ENCODE results near the gene TGM6. TPM values are rescaled to one million over a fixed set of nuclear protein-coding genes. Genes with fewer than 3 reads are reported as not detected.

Gene TGM6
- total and polyA plus RNA-seq, 2 donors: not detected

DNA sequence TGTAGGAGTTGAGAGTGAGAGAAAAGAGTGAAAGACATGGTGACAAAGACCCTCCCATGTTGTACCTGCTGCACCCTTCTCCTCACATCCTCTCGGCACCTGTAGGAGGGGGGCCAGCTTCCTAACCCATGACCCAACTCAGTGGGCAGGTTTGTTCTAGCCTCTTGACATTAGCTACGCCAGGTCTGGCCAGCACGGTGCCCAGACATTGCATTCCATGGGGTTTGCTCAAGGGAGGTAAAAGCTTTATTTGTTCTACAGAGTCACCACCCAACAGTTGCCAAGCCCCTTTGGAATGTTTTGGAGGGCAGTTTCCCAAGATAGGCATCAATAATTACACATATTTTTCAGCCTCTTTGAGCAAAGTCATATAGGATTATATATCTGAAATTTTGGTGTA is 22.7 kb upstream of the TGM6 start:
- H3K27ac ChIP-seq (ENCODE audit: low read depth in 1 of 2, low read length in 1 of 2): no peak overlapping the region
- no peak for DNase-seq (ENCODE audit: low read depth in 6 of 9, low spot score in 9 of 9)
- no peak overlapping the region for H3K4me3 ChIP-seq (ENCODE audit: low read length in 2 of 2)
- H3K27me3 ChIP-seq (ENCODE audit: control insufficient read depth in 2 of 2, insufficient read depth in 1 of 2, low read length in 1 of 2): peaks cover 0 to 2% of the 10 kb centered on the region in 2 donors
- H3K36me3 ChIP-seq (ENCODE audit: control insufficient read depth in 2 of 2, insufficient read depth in 2 of 2, low read length in 1 of 2): no peaks in the 10 kb centered on the region
- no peaks in the 10 kb centered on the region for H3K9me3 ChIP-seq (ENCODE audit: control insufficient read depth in 2 of 2, insufficient read depth in 1 of 2, low read length in 1 of 2)
- H3K4me1 ChIP-seq (ENCODE audit: control insufficient read depth in 2 of 2, insufficient read depth in 2 of 2, low read length in 2 of 2): no peaks in the 10 kb centered on the region
- WGBS: 96% methylated on average over 3 of the region's 3 CpGs

DNA sequence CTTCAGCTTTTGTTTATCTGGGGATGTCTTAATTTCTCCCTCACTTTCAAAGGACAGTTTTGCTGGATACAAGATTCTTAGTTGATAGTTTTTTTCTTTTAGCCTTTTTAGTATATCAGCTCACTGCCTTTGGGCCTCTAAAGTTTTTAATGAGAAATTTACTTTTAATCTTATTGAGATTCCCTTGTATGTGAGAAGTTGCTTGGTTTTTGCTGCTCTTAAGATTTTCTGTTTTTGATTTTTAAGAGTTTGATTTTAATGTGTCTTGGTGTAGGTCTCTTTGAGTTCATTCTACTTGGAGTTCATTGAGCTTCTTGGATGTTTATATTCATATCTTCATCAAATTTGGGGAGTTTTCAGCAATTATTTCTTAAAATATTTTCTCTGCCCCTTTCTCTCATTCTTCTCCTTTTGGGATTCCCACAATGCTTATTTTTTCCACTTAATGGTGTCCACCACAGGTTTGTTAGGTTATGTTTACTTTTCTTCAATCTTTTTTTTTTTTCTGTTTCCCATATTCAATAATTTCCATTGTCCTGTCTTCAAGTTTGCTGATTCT is 19.6 kb upstream of the TGM6 start:
- Histone ChIP-seq H3K27ac (ENCODE audit: low read depth in 1 of 2, low read length in 1 of 2) (no peak overlapping the region), H3K27me3 (ENCODE audit: control insufficient read depth in 2 of 2, insufficient read depth in 1 of 2, low read length in 1 of 2) (peaks cover 0 to 2% of the 10 kb centered on the region in 2 donors), H3K4me3 (ENCODE audit: low read length in 2 of 2) (no peak overlapping the region), H3K4me1 (ENCODE audit: control insufficient read depth in 2 of 2, insufficient read depth in 2 of 2, low read length in 2 of 2) (no peaks in the 10 kb centered on the region), H3K9me3 (ENCODE audit: control insufficient read depth in 2 of 2, insufficient read depth in 1 of 2, low read length in 1 of 2) (no peaks in the 10 kb centered on the region), H3K36me3 (ENCODE audit: control insufficient read depth in 2 of 2, insufficient read depth in 2 of 2, low read length in 1 of 2) (no peaks in the 10 kb centered on the region)
- DNase-seq (ENCODE audit: low read depth in 6 of 9, low spot score in 9 of 9): no peak

DNA sequence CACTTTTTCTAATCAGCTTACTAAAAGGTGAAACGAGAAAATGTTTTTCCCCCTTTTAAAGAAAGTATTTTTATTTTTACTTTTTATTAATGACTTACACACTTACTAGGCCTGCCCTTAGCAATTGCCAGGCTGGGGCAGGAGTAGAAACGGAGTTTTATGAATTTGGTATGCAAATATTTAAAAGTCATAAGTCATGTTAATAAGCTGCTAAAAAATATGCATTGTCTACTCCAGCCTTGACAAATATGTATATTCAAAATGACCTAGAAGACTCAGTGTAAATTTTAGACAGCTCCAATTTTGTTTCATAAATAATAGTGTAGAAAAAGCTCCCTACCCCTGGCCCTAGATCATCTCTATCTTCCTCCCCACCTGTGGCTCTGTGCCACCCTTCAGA is 17.5 kb upstream of the TGM6 start:
- H3K36me3 ChIP-seq (ENCODE audit: control insufficient read depth in 2 of 2, insufficient read depth in 2 of 2, low read length in 1 of 2): no peaks in the 10 kb centered on the region
- H3K27me3 ChIP-seq (ENCODE audit: control insufficient read depth in 2 of 2, insufficient read depth in 1 of 2, low read length in 1 of 2): peaks cover 0 to 2% of the 10 kb centered on the region in 2 donors
- H3K4me3 ChIP-seq (ENCODE audit: low read length in 2 of 2): no peak overlapping the region
- H3K27ac ChIP-seq (ENCODE audit: low read depth in 1 of 2, low read length in 1 of 2): no peak overlapping the region
- WGBS: 91% methylated on average over 2 of the region's 2 CpGs
- H3K9me3 ChIP-seq (ENCODE audit: control insufficient read depth in 2 of 2, insufficient read depth in 1 of 2, low read length in 1 of 2): no peaks in the 10 kb centered on the region
- H3K4me1 ChIP-seq (ENCODE audit: control insufficient read depth in 2 of 2, insufficient read depth in 2 of 2, low read length in 2 of 2): no peaks in the 10 kb centered on the region
- no peak for DNase-seq (ENCODE audit: low read depth in 6 of 9, low spot score in 9 of 9)

DNA sequence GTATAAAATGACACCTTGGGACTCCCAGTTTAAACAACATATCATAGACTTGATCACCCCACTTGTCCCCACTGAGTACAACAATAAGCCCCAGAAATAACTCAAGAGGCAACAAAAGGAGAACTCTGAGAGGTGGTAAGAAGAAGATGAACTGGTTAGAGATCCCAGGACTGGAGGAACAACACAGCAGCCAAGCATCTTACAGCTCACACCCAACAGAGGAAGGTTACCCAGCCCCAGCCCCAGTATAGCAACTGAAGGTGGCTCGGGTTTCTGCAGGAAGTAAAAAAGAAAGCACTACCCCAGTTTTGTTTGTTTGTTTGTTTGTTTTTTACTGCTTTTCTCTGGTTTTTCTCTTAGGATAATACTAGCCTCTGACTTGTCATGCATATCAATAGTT is 17.1 kb upstream of the TGM6 start:
- H3K4me3 ChIP-seq (ENCODE audit: low read length in 2 of 2): no peak overlapping the region
- peaks cover 0 to 2% of the 10 kb centered on the region in 2 donors for H3K27me3 ChIP-seq (ENCODE audit: control insufficient read depth in 2 of 2, insufficient read depth in 1 of 2, low read length in 1 of 2)
- no peak overlapping the region for H3K27ac ChIP-seq (ENCODE audit: low read depth in 1 of 2, low read length in 1 of 2)
- H3K36me3 ChIP-seq (ENCODE audit: control insufficient read depth in 2 of 2, insufficient read depth in 2 of 2, low read length in 1 of 2): no peaks in the 10 kb centered on the region
- no peak for DNase-seq (ENCODE audit: low read depth in 6 of 9, low spot score in 9 of 9)
- H3K9me3 ChIP-seq (ENCODE audit: control insufficient read depth in 2 of 2, insufficient read depth in 1 of 2, low read length in 1 of 2): no peaks in the 10 kb centered on the region
- no peaks in the 10 kb centered on the region for H3K4me1 ChIP-seq (ENCODE audit: control insufficient read depth in 2 of 2, insufficient read depth in 2 of 2, low read length in 2 of 2)
- WGBS: 18% methylated on average over 1 of the region's 1 CpG

DNA sequence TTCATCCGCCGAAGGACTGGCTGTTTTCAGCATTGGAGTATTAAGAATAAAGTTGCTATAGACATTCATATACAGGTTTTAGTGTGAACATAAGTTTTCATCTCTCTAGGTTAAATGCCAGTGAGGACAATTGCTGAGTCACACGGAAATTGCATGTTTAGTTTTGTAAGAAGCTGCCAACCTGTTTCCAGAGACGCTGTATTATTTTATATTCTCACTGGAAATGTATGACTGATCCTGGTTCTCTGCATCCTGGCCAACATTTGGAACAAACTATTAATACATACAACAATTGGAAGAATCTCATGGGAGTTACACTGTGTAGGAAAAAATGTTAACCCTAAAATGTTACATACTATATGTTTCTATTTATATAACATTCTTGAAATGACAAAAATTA is 16.7 kb upstream of the TGM6 start:
- H3K4me3 ChIP-seq (ENCODE audit: low read length in 2 of 2): no peak overlapping the region
- H3K27ac ChIP-seq (ENCODE audit: low read depth in 1 of 2, low read length in 1 of 2): no peak overlapping the region
- no peaks in the 10 kb centered on the region for H3K9me3 ChIP-seq (ENCODE audit: control insufficient read depth in 2 of 2, insufficient read depth in 1 of 2, low read length in 1 of 2)
- 85% methylated on average over 4 of the region's 4 CpGs for WGBS
- no peak for DNase-seq (ENCODE audit: low read depth in 6 of 9, low spot score in 9 of 9)
- H3K27me3 ChIP-seq (ENCODE audit: control insufficient read depth in 2 of 2, insufficient read depth in 1 of 2, low read length in 1 of 2): peaks cover 0 to 2% of the 10 kb centered on the region in 2 donors
- no peaks in the 10 kb centered on the region for H3K4me1 ChIP-seq (ENCODE audit: control insufficient read depth in 2 of 2, insufficient read depth in 2 of 2, low read length in 2 of 2)
- no peaks in the 10 kb centered on the region for H3K36me3 ChIP-seq (ENCODE audit: control insufficient read depth in 2 of 2, insufficient read depth in 2 of 2, low read length in 1 of 2)

DNA sequence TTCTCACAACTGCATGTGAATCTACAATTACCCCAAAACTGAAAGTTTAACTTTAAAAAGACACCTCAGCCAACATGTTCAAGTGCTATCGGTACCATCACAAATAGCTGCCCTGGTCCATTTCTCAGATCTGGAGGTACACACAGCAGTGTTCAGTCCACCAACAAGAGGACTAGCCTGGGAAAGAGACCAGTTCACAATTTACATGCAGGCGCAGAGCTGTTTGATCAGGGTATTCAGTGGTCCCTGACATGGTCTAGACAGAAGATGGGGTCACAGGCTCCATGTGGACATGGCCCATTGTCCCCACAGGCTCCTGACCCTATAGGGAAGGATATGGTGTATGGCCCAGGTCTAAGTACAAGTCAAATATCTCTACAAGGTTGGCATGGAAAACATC is 15.6 kb upstream of the TGM6 start:
- Histone ChIP-seq H3K27ac (ENCODE audit: low read depth in 1 of 2, low read length in 1 of 2) (no peak overlapping the region), H3K27me3 (ENCODE audit: control insufficient read depth in 2 of 2, insufficient read depth in 1 of 2, low read length in 1 of 2) (peaks cover 2% of the 10 kb centered on the region in 2 donors), H3K4me1 (ENCODE audit: control insufficient read depth in 2 of 2, insufficient read depth in 2 of 2, low read length in 2 of 2) (no peaks in the 10 kb centered on the region), H3K9me3 (ENCODE audit: control insufficient read depth in 2 of 2, insufficient read depth in 1 of 2, low read length in 1 of 2) (peaks cover 0 to 2% of the 10 kb centered on the region in 2 donors), H3K4me3 (ENCODE audit: low read length in 2 of 2) (no peak overlapping the region), H3K36me3 (ENCODE audit: control insufficient read depth in 2 of 2, insufficient read depth in 2 of 2, low read length in 1 of 2) (no peaks in the 10 kb centered on the region)
- 94% methylated on average over 2 of the region's 2 CpGs for WGBS
- no peak for DNase-seq (ENCODE audit: low read depth in 6 of 9, low spot score in 9 of 9)

DNA sequence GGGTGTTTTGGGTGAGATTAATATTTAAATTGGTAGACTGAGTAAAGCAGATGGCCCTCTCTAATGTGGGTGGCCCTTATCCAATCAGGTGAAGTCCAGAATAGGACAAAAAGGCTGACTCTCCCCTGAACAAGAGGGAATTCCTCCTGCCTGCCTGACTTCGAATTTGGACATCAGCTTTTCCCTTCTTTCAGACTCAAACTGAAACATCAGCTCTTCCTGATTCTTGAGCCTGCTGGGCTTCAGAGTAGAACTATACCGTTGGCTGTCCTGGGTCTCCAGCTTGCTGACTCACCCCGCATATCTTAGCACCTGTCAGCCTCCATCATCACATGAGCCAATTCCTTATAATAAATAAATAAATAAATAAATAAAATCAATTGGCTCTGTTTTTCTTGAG is 15.0 kb upstream of the TGM6 start:
- Histone ChIP-seq H3K9me3 (ENCODE audit: control insufficient read depth in 2 of 2, insufficient read depth in 1 of 2, low read length in 1 of 2) (peaks cover 0 to 2% of the 10 kb centered on the region in 2 donors), H3K36me3 (ENCODE audit: control insufficient read depth in 2 of 2, insufficient read depth in 2 of 2, low read length in 1 of 2) (no peaks in the 10 kb centered on the region), H3K4me3 (ENCODE audit: low read length in 2 of 2) (no peak overlapping the region), H3K4me1 (ENCODE audit: control insufficient read depth in 2 of 2, insufficient read depth in 2 of 2, low read length in 2 of 2) (no peaks in the 10 kb centered on the region), H3K27ac (ENCODE audit: low read depth in 1 of 2, low read length in 1 of 2) (no peak overlapping the region), H3K27me3 (ENCODE audit: control insufficient read depth in 2 of 2, insufficient read depth in 1 of 2, low read length in 1 of 2) (peaks cover 2% of the 10 kb centered on the region in 2 donors)
- WGBS: 78% methylated on average over 3 of the region's 3 CpGs
- DNase-seq (ENCODE audit: low read depth in 6 of 9, low spot score in 9 of 9): no peak

DNA sequence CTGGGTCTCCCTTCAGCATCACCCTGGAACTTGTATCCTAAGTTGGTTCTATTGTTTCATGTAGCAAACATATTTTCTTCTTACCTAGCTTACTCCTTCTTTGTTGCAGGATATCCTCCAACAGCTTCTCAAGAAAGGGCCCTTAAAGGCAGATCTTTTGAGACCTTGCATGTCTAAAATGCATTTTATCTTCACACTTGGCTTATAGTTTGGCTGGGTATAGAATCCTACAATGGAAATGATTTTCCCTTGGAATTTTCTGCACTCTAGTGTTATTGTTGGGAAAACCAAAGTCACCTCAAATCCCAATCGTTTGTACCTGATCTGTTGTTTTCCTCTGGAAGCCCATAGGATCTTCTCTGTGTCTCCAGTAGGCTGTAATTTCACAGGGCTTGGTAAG is 12.1 kb upstream of the TGM6 start:
- DNase-seq (ENCODE audit: low read depth in 6 of 9, low spot score in 9 of 9): no peak
- Histone ChIP-seq H3K4me3 (ENCODE audit: low read length in 2 of 2) (no peak overlapping the region), H3K4me1 (ENCODE audit: control insufficient read depth in 2 of 2, insufficient read depth in 2 of 2, low read length in 2 of 2) (no peaks in the 10 kb centered on the region), H3K36me3 (ENCODE audit: control insufficient read depth in 2 of 2, insufficient read depth in 2 of 2, low read length in 1 of 2) (no peaks in the 10 kb centered on the region), H3K9me3 (ENCODE audit: control insufficient read depth in 2 of 2, insufficient read depth in 1 of 2, low read length in 1 of 2) (peaks cover 0 to 2% of the 10 kb centered on the region in 2 donors), H3K27me3 (ENCODE audit: control insufficient read depth in 2 of 2, insufficient read depth in 1 of 2, low read length in 1 of 2) (peaks cover 3 to 4% of the 10 kb centered on the region in 2 donors), H3K27ac (ENCODE audit: low read depth in 1 of 2, low read length in 1 of 2) (no peak overlapping the region)
- 74% methylated on average over 1 of the region's 1 CpG for WGBS

DNA sequence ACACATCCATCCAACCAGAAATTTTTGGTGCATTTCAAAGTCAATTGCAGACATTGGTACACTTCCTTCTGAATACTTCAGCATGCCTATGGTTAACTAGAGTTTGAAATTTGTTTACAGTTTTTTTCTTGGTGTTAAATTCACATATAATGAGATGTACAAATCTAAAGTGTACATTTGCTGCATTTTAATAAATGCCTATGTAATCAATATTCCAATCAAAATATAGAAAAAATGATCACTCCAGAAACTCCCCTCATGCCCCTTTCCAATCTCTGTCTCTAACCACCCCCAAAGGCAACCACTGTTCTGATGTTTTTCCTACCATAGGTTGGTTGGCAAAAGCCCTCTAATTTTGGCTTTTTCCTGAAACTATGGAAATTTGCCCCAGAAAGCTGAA is 7.6 kb upstream of the TGM6 start:
- Histone ChIP-seq H3K27me3 (ENCODE audit: control insufficient read depth in 2 of 2, insufficient read depth in 1 of 2, low read length in 1 of 2) (peaks cover 3 to 4% of the 10 kb centered on the region in 2 donors), H3K27ac (ENCODE audit: low read depth in 1 of 2, low read length in 1 of 2) (no peak overlapping the region)

More for the DNA sequence above, 7.6 kb upstream of the TGM6 start:
- Histone ChIP-seq H3K36me3 (ENCODE audit: control insufficient read depth in 2 of 2, insufficient read depth in 2 of 2, low read length in 1 of 2) (no peaks in the 10 kb centered on the region), H3K4me3 (ENCODE audit: low read length in 2 of 2) (no peak overlapping the region), H3K9me3 (ENCODE audit: control insufficient read depth in 2 of 2, insufficient read depth in 1 of 2, low read length in 1 of 2) (peaks cover 0 to 2% of the 10 kb centered on the region in 2 donors), H3K4me1 (ENCODE audit: control insufficient read depth in 2 of 2, insufficient read depth in 2 of 2, low read length in 2 of 2) (no peaks in the 10 kb centered on the region)
- no peak for DNase-seq (ENCODE audit: low read depth in 6 of 9, low spot score in 9 of 9)
